ENCODE measurements around the gene NKD2. TPM values are rescaled to one million over a fixed set of nuclear protein-coding genes. Genes with fewer than 3 reads are reported as not detected.

Gene NKD2
- total and polyA plus RNA-seq, 2 donors: 5.1 to 12.4 TPM

DNA sequence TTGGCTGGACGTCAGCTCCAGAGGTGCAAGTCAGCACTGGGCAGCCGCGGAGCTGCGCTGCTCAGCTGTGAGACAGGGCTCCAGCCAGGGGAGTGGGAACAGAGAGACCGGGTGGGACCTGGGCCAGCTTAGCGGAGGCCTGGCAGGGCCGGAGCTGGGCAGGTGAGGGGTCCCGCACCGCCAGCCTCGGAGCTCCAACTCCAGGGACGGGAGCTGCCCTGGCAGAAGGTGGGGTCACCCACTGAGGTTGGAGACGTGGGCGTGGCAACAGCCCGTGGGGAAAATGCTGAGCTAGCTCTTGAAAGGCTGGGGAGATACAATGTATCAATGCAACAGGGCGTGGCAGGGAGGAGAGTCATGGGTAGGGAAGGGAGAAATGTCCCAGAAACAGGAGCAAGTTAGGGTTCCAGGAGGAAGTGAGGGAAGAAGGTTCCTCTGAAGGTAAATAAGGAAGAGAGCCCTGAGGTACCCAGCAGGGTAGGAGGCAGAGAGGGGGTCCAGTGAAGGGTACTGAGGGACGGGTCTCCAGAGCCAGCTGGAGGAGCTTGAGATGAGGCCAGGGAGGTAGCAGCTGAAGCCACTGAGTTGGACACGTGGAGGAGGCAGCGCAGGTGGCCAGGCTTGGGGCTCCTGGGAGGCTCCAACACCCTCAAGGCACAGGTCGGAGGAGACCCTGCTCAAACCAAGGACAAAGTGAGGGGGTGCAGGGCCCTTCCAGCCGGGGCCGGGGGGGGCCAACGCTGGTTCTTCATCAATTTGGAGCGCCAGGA lies 736 bp upstream of the NKD2 start:
- no peak for DNase-seq (ENCODE audit: low read depth in 6 of 9, low spot score in 9 of 9)
- no peak overlapping the region for H3K4me3 ChIP-seq (ENCODE audit: low read length in 2 of 2)
- WGBS: 73% methylated on average over 23 of the region's 23 CpGs
- H3K27me3 ChIP-seq (ENCODE audit: control insufficient read depth in 2 of 2, insufficient read depth in 1 of 2, low read length in 1 of 2): peaks cover 12 to 73% of the 10 kb centered on the region in 2 donors
- peaks cover 0 to 8% of the 10 kb centered on the region in 2 donors for H3K36me3 ChIP-seq (ENCODE audit: control insufficient read depth in 2 of 2, insufficient read depth in 2 of 2, low read length in 1 of 2)
- no peak overlapping the region for H3K27ac ChIP-seq (ENCODE audit: low read depth in 1 of 2, low read length in 1 of 2)
- H3K4me1 ChIP-seq (ENCODE audit: control insufficient read depth in 2 of 2, insufficient read depth in 2 of 2, low read length in 2 of 2): peaks cover 14 to 54% of the 10 kb centered on the region in 2 donors
- peaks cover 1 to 3% of the 10 kb centered on the region in 2 donors for H3K9me3 ChIP-seq (ENCODE audit: control insufficient read depth in 2 of 2, insufficient read depth in 1 of 2, low read length in 1 of 2)

DNA sequence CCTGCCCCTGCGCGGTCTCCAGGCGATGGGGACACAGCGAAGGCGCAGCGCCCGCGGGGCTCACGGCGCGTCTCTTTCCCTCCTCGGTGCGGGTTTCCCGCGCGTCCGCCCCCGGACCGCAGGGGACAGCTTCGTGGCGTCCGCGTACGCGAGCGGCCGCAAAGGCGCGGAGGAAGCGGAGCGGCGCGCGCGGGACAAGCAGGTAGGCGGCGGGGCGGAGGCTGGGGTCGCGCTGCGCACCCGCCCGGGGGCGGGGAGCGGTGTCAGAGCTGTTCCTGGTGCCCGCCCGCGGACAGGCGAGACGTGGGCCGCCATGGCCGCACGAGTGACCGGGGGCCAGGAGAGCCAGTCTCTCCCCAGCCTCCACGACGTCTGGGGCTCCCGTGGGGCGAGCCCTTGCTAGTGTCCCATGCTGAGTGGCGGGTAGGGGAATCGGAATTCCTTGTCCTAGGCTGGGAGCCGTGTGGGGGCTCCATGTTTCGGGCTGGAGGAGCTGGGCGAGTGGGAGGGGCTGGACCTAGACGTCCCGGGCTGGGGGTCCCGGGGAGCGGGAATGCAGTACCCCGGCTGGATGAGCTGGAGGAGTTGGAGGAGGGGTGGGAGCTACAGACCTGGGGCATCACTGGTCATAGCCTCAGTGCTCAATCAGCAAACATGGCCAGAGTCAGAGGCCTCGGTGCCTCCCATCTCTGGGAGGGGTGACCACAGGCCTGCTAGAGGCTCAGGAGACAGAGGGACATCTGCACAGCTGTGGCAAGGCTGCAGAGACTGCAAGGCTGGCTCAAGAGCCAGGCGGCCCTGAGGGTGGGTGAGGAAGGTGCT lies 968 bp downstream of the NKD2 start:
- Histone ChIP-seq H3K4me1 (ENCODE audit: control insufficient read depth in 2 of 2, insufficient read depth in 2 of 2, low read length in 2 of 2) (peaks cover 14 to 42% of the 10 kb centered on the region in 2 donors), H3K9me3 (ENCODE audit: control insufficient read depth in 2 of 2, insufficient read depth in 1 of 2, low read length in 1 of 2) (peaks cover 0 to 1% of the 10 kb centered on the region in 2 donors), H3K4me3 (ENCODE audit: low read length in 2 of 2) (peak overlapping the region; percentile 38 to 64), H3K27me3 (ENCODE audit: control insufficient read depth in 2 of 2, insufficient read depth in 1 of 2, low read length in 1 of 2) (peaks cover 8 to 58% of the 10 kb centered on the region in 2 donors), H3K36me3 (ENCODE audit: control insufficient read depth in 2 of 2, insufficient read depth in 2 of 2, low read length in 1 of 2) (peaks cover 2 to 11% of the 10 kb centered on the region in 2 donors), H3K27ac (ENCODE audit: low read depth in 1 of 2, low read length in 1 of 2) (no peak overlapping the region)
- 13% methylated on average over 70 of the region's 70 CpGs for WGBS
- no peak for DNase-seq (ENCODE audit: low read depth in 6 of 9, low spot score in 9 of 9)

DNA sequence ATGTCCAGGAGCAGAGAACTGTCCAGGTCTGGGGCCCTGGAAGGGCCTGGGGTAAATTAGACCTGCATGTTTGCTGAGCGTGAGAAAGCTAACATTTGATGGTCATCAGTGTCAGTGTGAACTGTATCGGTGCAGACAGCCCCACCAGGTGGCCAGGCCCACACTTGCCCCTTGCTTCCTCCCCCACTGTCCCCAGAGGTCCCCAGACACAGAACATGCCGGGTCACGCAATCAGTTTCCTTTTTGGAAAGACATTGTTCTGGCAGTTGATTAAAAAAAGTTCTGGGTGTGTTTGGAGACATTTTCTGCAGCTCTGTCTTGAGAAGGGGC lies 1.5 kb downstream of the NKD2 start:
- peaks cover 4 to 14% of the 10 kb centered on the region in 2 donors for H3K36me3 ChIP-seq (ENCODE audit: control insufficient read depth in 2 of 2, insufficient read depth in 2 of 2, low read length in 1 of 2)
- no peak overlapping the region for H3K27ac ChIP-seq (ENCODE audit: low read depth in 1 of 2, low read length in 1 of 2)
- peak overlapping the region in 1 of 2 donors; percentile 38 for H3K4me3 ChIP-seq (ENCODE audit: low read length in 2 of 2)
- H3K27me3 ChIP-seq (ENCODE audit: control insufficient read depth in 2 of 2, insufficient read depth in 1 of 2, low read length in 1 of 2): peaks cover 6 to 52% of the 10 kb centered on the region in 2 donors
- no peak for DNase-seq (ENCODE audit: low read depth in 6 of 9, low spot score in 9 of 9)
- H3K9me3 ChIP-seq (ENCODE audit: control insufficient read depth in 2 of 2, insufficient read depth in 1 of 2, low read length in 1 of 2): peaks cover 0 to 1% of the 10 kb centered on the region in 2 donors
- WGBS: 62% methylated on average over 4 of the region's 4 CpGs
- peaks cover 12 to 38% of the 10 kb centered on the region in 2 donors for H3K4me1 ChIP-seq (ENCODE audit: control insufficient read depth in 2 of 2, insufficient read depth in 2 of 2, low read length in 2 of 2)

DNA sequence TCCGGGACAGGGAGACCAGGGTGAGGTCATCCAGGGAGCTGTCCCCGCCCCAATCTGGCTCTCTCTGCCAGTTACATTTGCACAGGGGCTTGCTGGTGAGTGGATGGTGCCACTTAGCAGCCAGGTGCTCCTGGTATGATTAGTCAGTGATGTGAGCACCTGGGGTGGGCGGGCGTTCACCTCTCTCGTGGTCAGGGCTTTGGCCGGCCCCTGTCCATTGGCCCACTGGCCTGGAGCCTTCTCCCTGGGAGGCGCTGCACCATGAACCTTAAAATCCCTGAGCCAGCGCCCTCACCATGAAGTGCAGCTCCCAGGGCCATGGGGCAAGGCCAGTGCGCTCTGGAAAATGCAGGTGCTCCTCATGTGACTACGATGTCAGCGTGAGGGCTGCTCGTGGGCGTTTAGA lies 2.0 kb downstream of the NKD2 start:
- Histone ChIP-seq H3K4me3 (ENCODE audit: low read length in 2 of 2) (peak overlapping the region in 1 of 2 donors; percentile 38), H3K36me3 (ENCODE audit: control insufficient read depth in 2 of 2, insufficient read depth in 2 of 2, low read length in 1 of 2) (peaks cover 4 to 19% of the 10 kb centered on the region in 2 donors), H3K4me1 (ENCODE audit: control insufficient read depth in 2 of 2, insufficient read depth in 2 of 2, low read length in 2 of 2) (peaks cover 10 to 33% of the 10 kb centered on the region in 2 donors), H3K9me3 (ENCODE audit: control insufficient read depth in 2 of 2, insufficient read depth in 1 of 2, low read length in 1 of 2) (peaks cover 0 to under 1% of the 10 kb centered on the region in 2 donors), H3K27me3 (ENCODE audit: control insufficient read depth in 2 of 2, insufficient read depth in 1 of 2, low read length in 1 of 2) (peaks cover under 1 to 47% of the 10 kb centered on the region in 2 donors), H3K27ac (ENCODE audit: low read depth in 1 of 2, low read length in 1 of 2) (no peak overlapping the region)
- 71% methylated on average over 13 of the region's 13 CpGs for WGBS
- DNase-seq (ENCODE audit: low read depth in 6 of 9, low spot score in 9 of 9): no peak

DNA sequence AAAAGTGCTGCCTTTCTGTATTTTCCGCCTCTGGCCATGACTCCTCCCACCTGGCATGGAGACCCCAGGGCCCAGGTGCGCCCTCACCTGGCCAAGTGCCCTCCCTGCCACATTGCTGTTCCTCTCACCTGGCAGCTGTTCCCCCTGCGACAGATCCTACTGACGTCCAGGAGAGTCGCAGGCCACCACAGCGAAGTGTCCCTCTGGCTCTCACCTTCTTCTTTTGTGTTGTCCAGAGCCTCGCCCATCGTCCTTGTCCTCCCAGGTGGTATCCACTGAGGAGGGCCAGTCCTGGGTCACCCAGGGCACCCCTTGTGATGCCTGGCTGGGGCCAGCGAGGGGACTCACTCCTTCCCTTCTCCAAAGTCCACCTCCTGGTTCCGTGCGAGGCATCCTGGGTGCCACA lies 2.6 kb downstream of the NKD2 start:
- no peak overlapping the region for H3K4me3 ChIP-seq (ENCODE audit: low read length in 2 of 2)

DNA sequence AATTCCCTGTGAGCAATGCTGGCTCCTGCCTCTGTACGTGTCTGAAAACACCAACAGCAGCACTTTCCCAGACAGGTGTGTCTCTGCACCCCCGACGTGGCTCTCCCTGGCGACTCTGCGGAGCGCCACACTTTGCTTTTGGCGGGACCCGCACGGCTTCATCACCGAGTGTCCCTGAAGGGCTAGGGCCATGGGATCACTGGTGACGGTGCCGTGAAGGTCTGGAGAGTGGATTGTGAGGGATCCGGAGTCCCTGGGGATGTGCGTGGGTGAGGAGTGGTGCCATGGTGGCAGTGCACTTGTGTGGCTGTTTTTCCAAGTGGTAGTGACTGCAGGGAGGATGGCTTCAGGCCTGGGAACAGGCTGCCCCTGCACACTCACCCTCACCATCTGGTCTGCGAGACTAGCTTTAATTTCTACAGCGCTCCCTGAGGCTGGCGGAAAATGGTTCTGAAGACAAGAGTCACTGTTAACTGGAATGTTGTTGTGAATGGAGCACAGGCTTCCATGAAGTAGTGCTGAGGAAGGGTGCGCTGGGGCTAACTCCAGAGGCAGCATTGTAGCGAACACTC lies 3.2 kb downstream of the NKD2 start:
- Histone ChIP-seq H3K4me1 (ENCODE audit: control insufficient read depth in 2 of 2, insufficient read depth in 2 of 2, low read length in 2 of 2) (peaks cover 10 to 31% of the 10 kb centered on the region in 2 donors), H3K27me3 (ENCODE audit: control insufficient read depth in 2 of 2, insufficient read depth in 1 of 2, low read length in 1 of 2) (peaks cover 0 to 35% of the 10 kb centered on the region in 2 donors), H3K36me3 (ENCODE audit: control insufficient read depth in 2 of 2, insufficient read depth in 2 of 2, low read length in 1 of 2) (peaks cover 4 to 25% of the 10 kb centered on the region in 2 donors), H3K9me3 (ENCODE audit: control insufficient read depth in 2 of 2, insufficient read depth in 1 of 2, low read length in 1 of 2) (no peaks in the 10 kb centered on the region), H3K27ac (ENCODE audit: low read depth in 1 of 2, low read length in 1 of 2) (no peak overlapping the region), H3K4me3 (ENCODE audit: low read length in 2 of 2) (no peak overlapping the region)
- WGBS: 96% methylated on average over 19 of the region's 19 CpGs
- DNase-seq (ENCODE audit: low read depth in 6 of 9, low spot score in 9 of 9): no peak

More for the DNA sequence above, 2.6 kb downstream of the NKD2 start:
- peak in 4 of 9 donors; percentile 43 to 69 (median 60) for DNase-seq (ENCODE audit: low read depth in 6 of 9, low spot score in 9 of 9)
- Histone ChIP-seq H3K27me3 (ENCODE audit: control insufficient read depth in 2 of 2, insufficient read depth in 1 of 2, low read length in 1 of 2) (peaks cover 0 to 41% of the 10 kb centered on the region in 2 donors), H3K4me1 (ENCODE audit: control insufficient read depth in 2 of 2, insufficient read depth in 2 of 2, low read length in 2 of 2) (peaks cover 10 to 33% of the 10 kb centered on the region in 2 donors), H3K36me3 (ENCODE audit: control insufficient read depth in 2 of 2, insufficient read depth in 2 of 2, low read length in 1 of 2) (peaks cover 4 to 24% of the 10 kb centered on the region in 2 donors), H3K9me3 (ENCODE audit: control insufficient read depth in 2 of 2, insufficient read depth in 1 of 2, low read length in 1 of 2) (no peaks in the 10 kb centered on the region), H3K27ac (ENCODE audit: low read depth in 1 of 2, low read length in 1 of 2) (no peak overlapping the region)
- 65% methylated on average over 11 of the region's 11 CpGs for WGBS

DNA sequence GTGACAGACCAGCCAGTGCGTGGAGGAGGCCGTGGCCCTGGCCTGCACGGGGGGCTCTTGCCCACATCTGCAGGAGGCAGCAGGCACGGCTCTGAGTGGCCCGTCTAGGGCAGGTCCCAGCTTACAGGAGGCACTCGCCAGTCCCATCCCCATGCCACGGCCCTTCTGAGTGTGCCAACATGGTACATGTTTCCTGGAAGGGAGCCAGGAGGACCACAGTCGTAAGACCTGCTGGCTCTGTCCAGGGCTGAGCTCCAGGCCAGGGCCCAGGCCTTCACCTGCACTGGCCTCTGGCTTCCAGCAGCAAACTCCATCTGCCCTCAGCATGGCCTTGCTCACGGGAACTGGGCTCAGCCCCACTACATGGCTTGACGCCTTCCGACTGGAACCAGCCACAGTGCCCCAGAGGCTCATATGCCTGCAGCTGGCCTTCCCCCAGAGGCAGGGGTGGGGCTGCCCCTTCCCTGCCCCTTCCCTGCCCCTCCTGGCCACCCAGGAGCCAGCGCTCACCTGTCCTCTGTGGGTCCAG lies 3.8 kb downstream of the NKD2 start:
- Histone ChIP-seq H3K4me1 (ENCODE audit: control insufficient read depth in 2 of 2, insufficient read depth in 2 of 2, low read length in 2 of 2) (peaks cover 10 to 26% of the 10 kb centered on the region in 2 donors), H3K9me3 (ENCODE audit: control insufficient read depth in 2 of 2, insufficient read depth in 1 of 2, low read length in 1 of 2) (no peaks in the 10 kb centered on the region), H3K27me3 (ENCODE audit: control insufficient read depth in 2 of 2, insufficient read depth in 1 of 2, low read length in 1 of 2) (peaks cover 0 to 30% of the 10 kb centered on the region in 2 donors), H3K27ac (ENCODE audit: low read depth in 1 of 2, low read length in 1 of 2) (no peak overlapping the region), H3K4me3 (ENCODE audit: low read length in 2 of 2) (no peak overlapping the region), H3K36me3 (ENCODE audit: control insufficient read depth in 2 of 2, insufficient read depth in 2 of 2, low read length in 1 of 2) (peaks cover 4 to 30% of the 10 kb centered on the region in 2 donors)
- 97% methylated on average over 12 of the region's 12 CpGs for WGBS
- no peak for DNase-seq (ENCODE audit: low read depth in 6 of 9, low spot score in 9 of 9)

DNA sequence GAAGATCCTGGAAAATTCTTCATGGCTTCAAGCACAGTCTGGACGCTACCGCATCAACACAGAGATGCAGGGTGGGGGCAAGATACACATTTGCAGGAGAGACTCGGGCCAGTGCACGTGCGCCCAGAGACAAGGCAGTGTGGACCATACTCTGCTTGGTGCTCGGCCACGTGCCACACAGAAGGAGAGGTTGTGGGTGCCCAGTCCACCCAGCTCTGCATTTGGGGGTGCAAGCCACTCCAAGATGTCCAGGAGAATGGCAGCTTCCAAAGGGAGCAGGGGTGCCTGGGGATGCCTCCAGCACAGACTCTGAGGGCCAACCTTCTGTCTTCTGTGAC lies 4.3 kb downstream of the NKD2 start:
- peaks cover 10 to 22% of the 10 kb centered on the region in 2 donors for H3K4me1 ChIP-seq (ENCODE audit: control insufficient read depth in 2 of 2, insufficient read depth in 2 of 2, low read length in 2 of 2)
- H3K27ac ChIP-seq (ENCODE audit: low read depth in 1 of 2, low read length in 1 of 2): no peak overlapping the region
- DNase-seq (ENCODE audit: low read depth in 6 of 9, low spot score in 9 of 9): no peak
- peaks cover 4 to 31% of the 10 kb centered on the region in 2 donors for H3K36me3 ChIP-seq (ENCODE audit: control insufficient read depth in 2 of 2, insufficient read depth in 2 of 2, low read length in 1 of 2)
- 98% methylated on average over 7 of the region's 7 CpGs for WGBS
- H3K4me3 ChIP-seq (ENCODE audit: low read length in 2 of 2): no peak overlapping the region
- H3K27me3 ChIP-seq (ENCODE audit: control insufficient read depth in 2 of 2, insufficient read depth in 1 of 2, low read length in 1 of 2): peaks cover 0 to 25% of the 10 kb centered on the region in 2 donors
- no peaks in the 10 kb centered on the region for H3K9me3 ChIP-seq (ENCODE audit: control insufficient read depth in 2 of 2, insufficient read depth in 1 of 2, low read length in 1 of 2)
